ENCODE measurements around the gene PLCG2. TPM values are rescaled to one million over a fixed set of nuclear protein-coding genes. Genes with fewer than 3 reads are reported as not detected.
A peak's percentile ranks its signal among the peaks of the same experiment; 100 is the strongest.
"Not testable (repeated sequence)": the region's sequence is repeated elsewhere in the genome, so short reads cannot be mapped to it uniquely, and the experiment has no call there.

Gene PLCG2
- total RNA-seq, 2 experiments from 2014 or later: 196 to 485 TPM

DNA sequence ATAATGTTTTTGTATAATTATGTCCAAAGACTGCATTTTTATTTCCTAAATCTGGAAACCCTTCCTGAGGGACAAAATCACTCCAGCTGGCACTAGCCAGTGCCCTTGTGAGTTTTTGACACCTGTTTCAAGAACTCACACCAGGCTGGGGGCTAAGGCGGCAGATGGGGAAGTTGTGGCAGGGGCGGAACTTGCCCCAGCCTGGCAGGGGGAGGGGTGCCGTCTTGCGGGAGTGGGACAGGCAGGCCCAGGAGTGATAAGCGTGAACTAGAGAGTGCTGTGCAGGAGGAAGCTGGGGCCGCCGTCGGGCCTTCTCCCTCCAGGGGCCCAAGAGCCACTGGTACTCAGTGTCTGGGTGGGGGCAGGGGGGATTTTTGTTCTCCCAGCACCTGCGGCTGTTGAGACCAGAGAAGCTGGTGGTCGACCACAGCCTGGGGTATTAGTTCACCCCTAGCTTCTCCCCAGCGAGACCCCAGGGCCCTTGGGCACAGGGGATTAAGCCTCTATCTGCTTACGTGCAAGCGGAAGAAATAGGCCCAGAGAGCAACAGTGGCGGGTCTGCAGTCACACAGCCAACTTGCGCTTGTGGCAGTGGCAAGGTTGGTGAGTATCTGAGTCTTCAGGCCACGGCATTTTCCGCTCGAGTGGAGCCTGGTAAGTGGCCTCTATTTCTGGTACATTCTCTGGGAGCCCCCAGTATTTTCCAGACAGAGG, 40.2 kb upstream of the PLCG2 start:
- peak overlapping the region; percentile 97 for H3K4me2 ChIP-seq (ENCODE audit: low read length)
- POLR2A ChIA-PET: interaction anchor here (0.6 to 4.1 kb wide), 12 partner anchors 10 to 305 kb away, joined by 3 to 26 read pairs (median 4); no protein-coding TSS in a partner anchor
- TF ChIP-seq EZH2phosphoT487 (IDR thresholded peaks at IDR 0.05; ENCODE audit: borderline replicate concordance, low read depth, low read length): no peak
- peaks cover 30% of the 10 kb centered on the region for H3K79me2 ChIP-seq (ENCODE audit: insufficient read depth, low read depth, low read length)
- peak overlapping the region; percentile 71 for H3K4me3 ChIP-seq (ENCODE audit: low read depth, low read length, poor library complexity, severe bottlenecking)
- DNase-seq (ENCODE audit: low spot score): peak; percentile 93
- no peaks in the 10 kb centered on the region for H3K9me3 ChIP-seq (ENCODE audit: low read length)
- peaks cover 5% of the 10 kb centered on the region for H3K36me3 ChIP-seq (ENCODE audit: insufficient read depth, low read length)
- peak overlapping the region; percentile 89 for H3K27ac ChIP-seq (ENCODE audit: low read depth, low read length, poor library complexity, severe bottlenecking)
- TSS peak; percentile 54 for BruUV-seq (replicated peaks)
- CTCF ChIA-PET (ENCODE audit: unreplicated experiment): interaction anchor here (0.6 to 1.5 kb wide), 5 partner anchors 9 to 136 kb away, joined by 3 to 5 read pairs (median 3); no protein-coding TSS in a partner anchor
- peak overlapping the region; percentile 88; the same call in 1 of the 2 replicates for H2AFZ ChIP-seq (ENCODE audit: low read length)
- no peaks in the 10 kb centered on the region for H4K20me1 ChIP-seq (ENCODE audit: insufficient read depth, low read length)
- H3K9me2 ChIP-seq (ENCODE audit: insufficient read depth, low read length): no peaks in the 10 kb centered on the region
- H3K4me1 ChIP-seq (ENCODE audit: insufficient read depth, low read length, poor library complexity, severe bottlenecking): peaks cover 52% of the 10 kb centered on the region
- intact Hi-C loops (cut with micrococcal nuclease; ENCODE audit: unreplicated experiment): loop anchor here (1.0 to 10.0 kb wide), 10 partner anchors 46 to 734 kb away; partner anchors contain the start of genes ATMIN, C16orf46, CENPN and CMC2

DNA sequence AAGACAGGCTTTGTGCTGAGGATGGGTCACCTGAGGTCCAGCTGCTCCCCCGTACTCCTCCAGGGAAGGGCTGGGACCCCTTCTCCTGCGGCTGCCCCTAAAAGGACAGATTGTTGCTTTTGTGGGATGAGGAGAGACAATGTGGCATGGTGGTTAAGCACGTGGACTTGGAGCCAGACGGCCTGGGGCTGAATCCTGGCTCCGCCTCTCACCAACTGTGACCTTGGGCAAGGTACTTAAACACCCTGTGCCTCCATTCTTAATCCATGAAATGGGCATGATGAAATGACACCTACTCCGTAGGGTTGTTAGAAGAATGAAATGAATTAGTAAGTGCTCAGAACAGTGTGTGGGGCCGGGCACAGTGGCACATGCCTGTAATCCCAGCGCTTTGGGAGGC, 39.6 kb upstream of the PLCG2 start:
- H3K4me1 ChIP-seq (ENCODE audit: insufficient read depth, low read length, poor library complexity, severe bottlenecking): peaks cover 52% of the 10 kb centered on the region
- peaks cover 5% of the 10 kb centered on the region for H3K36me3 ChIP-seq (ENCODE audit: insufficient read depth, low read length)
- H3K9me3 ChIP-seq (ENCODE audit: low read length): no peaks in the 10 kb centered on the region
- H3K9me2 ChIP-seq (ENCODE audit: insufficient read depth, low read length): no peaks in the 10 kb centered on the region
- ChIA-PET CTCF (ENCODE audit: unreplicated experiment) (interaction anchor here (0.6 to 1.5 kb wide), 3 partner anchors 10 to 52 kb away, joined by 3 to 5 read pairs (median 3); no protein-coding TSS in a partner anchor), POLR2A (interaction anchor here (0.6 to 4.1 kb wide), 15 partner anchors 9 to 306 kb away, joined by 3 to 26 read pairs (median 5); no protein-coding TSS in a partner anchor)
- H4K20me1 ChIP-seq (ENCODE audit: insufficient read depth, low read length): no peaks in the 10 kb centered on the region
- TF ChIP-seq, protein P1, sequence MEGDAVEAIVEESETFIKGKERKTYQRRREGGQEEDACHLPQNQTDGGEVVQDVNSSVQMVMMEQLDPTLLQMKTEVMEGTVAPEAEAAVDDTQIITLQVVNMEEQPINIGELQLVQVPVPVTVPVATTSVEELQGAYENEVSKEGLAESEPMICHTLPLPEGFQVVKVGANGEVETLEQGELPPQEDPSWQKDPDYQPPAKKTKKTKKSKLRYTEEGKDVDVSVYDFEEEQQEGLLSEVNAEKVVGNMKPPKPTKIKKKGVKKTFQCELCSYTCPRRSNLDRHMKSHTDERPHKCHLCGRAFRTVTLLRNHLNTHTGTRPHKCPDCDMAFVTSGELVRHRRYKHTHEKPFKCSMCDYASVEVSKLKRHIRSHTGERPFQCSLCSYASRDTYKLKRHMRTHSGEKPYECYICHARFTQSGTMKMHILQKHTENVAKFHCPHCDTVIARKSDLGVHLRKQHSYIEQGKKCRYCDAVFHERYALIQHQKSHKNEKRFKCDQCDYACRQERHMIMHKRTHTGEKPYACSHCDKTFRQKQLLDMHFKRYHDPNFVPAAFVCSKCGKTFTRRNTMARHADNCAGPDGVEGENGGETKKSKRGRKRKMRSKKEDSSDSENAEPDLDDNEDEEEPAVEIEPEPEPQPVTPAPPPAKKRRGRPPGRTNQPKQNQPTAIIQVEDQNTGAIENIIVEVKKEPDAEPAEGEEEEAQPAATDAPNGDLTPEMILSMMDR (conservative IDR thresholded peaks at IDR 0.05; ENCODE audit: low read length): no peak
- TF ChIP-seq EZH2phosphoT487 (IDR thresholded peaks at IDR 0.05; ENCODE audit: borderline replicate concordance, low read depth, low read length): no peak
- peak overlapping the region; percentile 71 for H3K4me3 ChIP-seq (ENCODE audit: low read depth, low read length, poor library complexity, severe bottlenecking)
- H3K79me2 ChIP-seq (ENCODE audit: insufficient read depth, low read depth, low read length): peaks cover 32% of the 10 kb centered on the region
- BruUV-seq (replicated peaks): no TSS peak
- no peak overlapping the region; the same call in 1 of the 2 replicates for H2AFZ ChIP-seq (ENCODE audit: low read length)
- intact Hi-C loops (cut with micrococcal nuclease; ENCODE audit: unreplicated experiment): loop anchor here (2.0 to 10.0 kb wide), 6 partner anchors 45 to 735 kb away; partner anchors contain the start of genes ATMIN, C16orf46, CENPN and CMC2
- peak; percentile 59 for DNase-seq (ENCODE audit: low spot score)
- H3K27ac ChIP-seq (ENCODE audit: low read depth, low read length, poor library complexity, severe bottlenecking): peak overlapping the region; percentile 89
- peak overlapping the region; percentile 97 for H3K4me2 ChIP-seq (ENCODE audit: low read length)

DNA sequence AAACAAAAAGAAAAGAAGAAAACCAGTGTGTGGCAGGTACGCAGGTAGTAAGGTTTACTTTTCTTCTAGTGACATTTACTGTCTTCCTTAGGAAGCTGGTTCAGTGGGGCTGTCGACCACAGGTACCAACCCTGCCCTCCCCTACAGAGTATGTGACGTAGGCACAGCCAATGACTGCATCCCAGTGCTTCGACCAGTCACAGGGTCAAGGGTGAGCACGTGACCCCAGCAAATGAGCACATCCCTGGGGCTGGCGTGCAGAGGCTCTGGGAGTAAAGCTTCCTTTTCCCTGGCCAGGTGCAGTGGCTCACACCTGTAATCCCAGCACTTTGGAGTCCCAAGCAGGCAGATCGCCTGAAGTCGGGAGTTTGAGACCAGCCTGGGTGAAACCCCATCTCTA, 38.9 kb upstream of the PLCG2 start:
- no peaks in the 10 kb centered on the region for H4K20me1 ChIP-seq (ENCODE audit: insufficient read depth, low read length)
- no peak for TF ChIP-seq EZH2phosphoT487 (IDR thresholded peaks at IDR 0.05; ENCODE audit: borderline replicate concordance, low read depth, low read length)
- TF ChIP-seq, protein P1 (conservative IDR thresholded peaks at IDR 0.05; ENCODE audit: low read length): no peak
- peaks cover 39% of the 10 kb centered on the region for H3K79me2 ChIP-seq (ENCODE audit: insufficient read depth, low read depth, low read length)
- H3K9me3 ChIP-seq (ENCODE audit: low read length): no peaks in the 10 kb centered on the region
- H3K4me3 ChIP-seq (ENCODE audit: low read depth, low read length, poor library complexity, severe bottlenecking): peak overlapping the region; percentile 71
- intact Hi-C loops (cut with micrococcal nuclease; ENCODE audit: unreplicated experiment): no loop called here
- ChIA-PET POLR2A (interaction anchor here (0.6 to 4.1 kb wide), 23 partner anchors 9 to 666 kb away, joined by 3 to 26 read pairs (median 4); no protein-coding TSS in a partner anchor), CTCF (ENCODE audit: unreplicated experiment) (interaction anchor here (0.7 to 1.5 kb wide), 2 partner anchors 10 to 13 kb away, joined by 3 to 5 read pairs; no protein-coding TSS in a partner anchor)
- H3K27ac ChIP-seq (ENCODE audit: low read depth, low read length, poor library complexity, severe bottlenecking): peak overlapping the region; percentile 89
- peaks cover 9% of the 10 kb centered on the region for H3K36me3 ChIP-seq (ENCODE audit: insufficient read depth, low read length)
- peak overlapping the region; percentile 97 for H3K4me2 ChIP-seq (ENCODE audit: low read length)
- no TSS peak for BruUV-seq (replicated peaks)
- H3K4me1 ChIP-seq (ENCODE audit: insufficient read depth, low read length, poor library complexity, severe bottlenecking): peaks cover 59% of the 10 kb centered on the region
- peak; percentile 93 for DNase-seq (ENCODE audit: low spot score)
- H2AFZ ChIP-seq (ENCODE audit: low read length): peak overlapping the region; percentile 29; the same call in 1 of the 2 replicates
- no peaks in the 10 kb centered on the region for H3K9me2 ChIP-seq (ENCODE audit: insufficient read depth, low read length)

DNA sequence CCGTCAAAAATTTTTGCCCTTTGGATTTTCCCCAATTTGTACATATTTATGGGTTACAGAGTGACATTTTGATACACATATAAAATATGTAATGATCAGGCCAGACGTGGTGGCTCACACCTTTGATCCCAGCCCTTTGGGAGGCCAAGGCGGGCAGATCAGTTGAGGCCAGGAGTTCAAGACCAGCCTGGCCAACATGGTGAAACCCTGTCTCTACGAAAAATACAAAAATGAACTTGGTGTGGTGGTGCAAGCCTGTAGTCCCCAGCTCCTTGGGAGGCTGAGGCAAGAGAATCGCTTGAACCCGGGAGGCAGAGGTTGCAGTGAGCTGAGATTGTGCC, 37.7 kb upstream of the PLCG2 start:
- Histone ChIP-seq H3K4me2 (ENCODE audit: low read length) (peak overlapping the region; percentile 97), H3K4me1 (ENCODE audit: insufficient read depth, low read length, poor library complexity, severe bottlenecking) (peaks cover 71% of the 10 kb centered on the region), H3K79me2 (ENCODE audit: insufficient read depth, low read depth, low read length) (peaks cover 42% of the 10 kb centered on the region), H3K27ac (ENCODE audit: low read depth, low read length, poor library complexity, severe bottlenecking) (peak overlapping the region; percentile 89), H3K4me3 (ENCODE audit: low read depth, low read length, poor library complexity, severe bottlenecking) (peak overlapping the region; percentile 71)
- H3K9me2 ChIP-seq (ENCODE audit: insufficient read depth, low read length); H3K36me3 ChIP-seq (ENCODE audit: insufficient read depth, low read length); DNase-seq (ENCODE audit: low spot score); H2AFZ ChIP-seq (ENCODE audit: low read length); intact Hi-C loops (cut with micrococcal nuclease; ENCODE audit: unreplicated experiment); H3K9me3 ChIP-seq (ENCODE audit: low read length); CTCF ChIA-PET (ENCODE audit: unreplicated experiment); H4K20me1 ChIP-seq (ENCODE audit: insufficient read depth, low read length); BruUV-seq (replicated peaks): not testable (repeated sequence)
- POLR2A ChIA-PET: interaction anchor here (0.5 to 4.1 kb wide), 9 partner anchors 9 to 101 kb away, joined by 3 to 26 read pairs (median 4); no protein-coding TSS in a partner anchor

Data from OCI-LY7 (cell line).